Measurements from ENCODE around the gene TAF1B. TPM values are rescaled to one million over a fixed set of nuclear protein-coding genes. Genes with fewer than 3 reads are reported as not detected.

The TAF1B gene
- total RNA-seq, 1 experiment from 2014 or later = 29.9 TPM

- H3K79me1 ChIP-seq (ENCODE audit: insufficient read depth, low read depth, low read length, poor library complexity, severe bottlenecking) = no peaks in the 10 kb centered on the region
- WGBS (ENCODE audit: extremely low coverage, insufficient read length, low lambda C conversion rate) = no CpG with 5 or more reads among the region's 15 CpGs
- no peaks in the 10 kb centered on the region for H3K23me2 ChIP-seq (ENCODE audit: insufficient read length, low read depth, low read length, poor library complexity, severe bottlenecking)
- no peak overlapping the region for H2BK120ac ChIP-seq (ENCODE audit: low read depth, low read length, poor library complexity, severe bottlenecking)
- no peak overlapping the region for H3K4me2 ChIP-seq (ENCODE audit: insufficient read depth, insufficient read length, low read length)
- Mint-ChIP-seq H3K9me3 (peaks cover 0 to 2% of the 10 kb centered on the region in 2 experiments; a peak in 1 of 5 replicates), H3K27ac (no peak overlapping the region), H3K36me3 (ENCODE audit: insufficient read depth in 1 of 3, low read depth in 3 of 3) (no peaks in the 10 kb centered on the region), H3K4me1 (peaks cover 3 to 6% of the 10 kb centered on the region in 2 experiments), H3K27me3 (ENCODE audit: low read depth) (peaks cover 3% of the 10 kb centered on the region), H3K4me3 (no peak overlapping the region)
- H3K56ac ChIP-seq (ENCODE audit: insufficient read length, low read depth, low read length) = no peak overlapping the region
- DNase-seq = no peak
- H4K91ac ChIP-seq (ENCODE audit: insufficient read length, low read depth, low read length) = no peak overlapping the region
- no peak overlapping the region for H3K23ac ChIP-seq (ENCODE audit: insufficient read length, low read depth, low read length)
- no peaks in the 10 kb centered on the region for H3K79me2 ChIP-seq (ENCODE audit: insufficient read depth, low read length)
- H2AFZ ChIP-seq (ENCODE audit: low read length) = no peak overlapping the region
- no peak overlapping the region for H4K5ac ChIP-seq (ENCODE audit: insufficient read length, low read depth, low read length)
- no peak overlapping the region for H3T11ph ChIP-seq (ENCODE audit: low read length)
- no peak overlapping the region for H2BK12ac ChIP-seq (ENCODE audit: insufficient read length, low read depth, low read length)
- H2BK15ac ChIP-seq (ENCODE audit: low read depth, low read length) = no peak overlapping the region
- no peaks in the 10 kb centered on the region for H4K20me1 ChIP-seq (ENCODE audit: control insufficient read depth, insufficient read depth, insufficient read length)
- H3K4me1 ChIP-seq (ENCODE audit: insufficient read depth, low read length) = no peaks in the 10 kb centered on the region
- no peak overlapping the region for H2BK5ac ChIP-seq (ENCODE audit: insufficient read length, low read length)
- H3K9ac ChIP-seq (ENCODE audit: extremely low read depth, insufficient read length, low read length) = no peak overlapping the region
- no peak overlapping the region for H3K14ac ChIP-seq (ENCODE audit: insufficient read depth, low read length)
- no peak overlapping the region for H2BK20ac ChIP-seq (ENCODE audit: low read depth, low read length, poor library complexity, severe bottlenecking)
- H3K9me3 ChIP-seq (ENCODE audit: control insufficient read depth, low read depth, low read length) = no peaks in the 10 kb centered on the region
- no peak overlapping the region for H3K18ac ChIP-seq (ENCODE audit: insufficient read length, low read depth, low read length)
- TF ChIP-seq CTCF (conservative IDR thresholded peaks at IDR 0.05) = no peak
- H4K8ac ChIP-seq (replicated peaks; ENCODE audit: insufficient read length, low read depth, low read length) = no peak overlapping the region
- H3K27me3 ChIP-seq (ENCODE audit: insufficient read depth, low read length) = no peaks in the 10 kb centered on the region
- H3K27ac ChIP-seq (ENCODE audit: insufficient read length, low read depth, low read length) = no peak overlapping the region
- H3K4ac ChIP-seq (ENCODE audit: low read depth, low read length) = no peak overlapping the region
- no peak overlapping the region for H2AK5ac ChIP-seq (ENCODE audit: insufficient read length, low read length)
Observed at GRCh38 chr2:9809448-9810088, 33.7 kb upstream of the TAF1B start.
